ENCODE data around the gene TRMT112.

Gene TRMT112

GRCh38 chr11:64285885-64286800, 31.2 kb downstream of the TRMT112 start:
- TF ChIP-seq CTCF (IDR thresholded peaks at IDR 0.05; ENCODE audit: low read depth, low read length): no peak
- peak overlapping the region; percentile 78 for H3K4me3 ChIP-seq (ENCODE audit: low read depth, low read length)

GRCh38 chr11:64284962-64285884, 32.1 kb downstream of the TRMT112 start, which contains the start of gene GPR137:
GPR137 (plus strand) TSS chr11:64285848; CDS start chr11:64286525, 677 bp downstream.
- peak within 1 kb of the TSS; percentile 78 for H3K4me3 ChIP-seq (ENCODE audit: low read depth, low read length)
- no peak for TF ChIP-seq CTCF (IDR thresholded peaks at IDR 0.05; ENCODE audit: low read depth, low read length)

GRCh38 chr11:64284048-64284961, 33.1 kb downstream of the TRMT112 start, which contains the start of gene BAD:
BAD (minus strand) TSS chr11:64284665; CDS start chr11:64284368, 297 bp downstream.
- no peak for TF ChIP-seq CTCF (IDR thresholded peaks at IDR 0.05; ENCODE audit: low read depth, low read length)
- H3K4me3 ChIP-seq (ENCODE audit: low read depth, low read length): peak within 1 kb of the TSS; percentile 78

GRCh38 chr11:64283092-64283491, 34.3 kb downstream of the TRMT112 start:
- no peak for TF ChIP-seq CTCF (IDR thresholded peaks at IDR 0.05; ENCODE audit: low read depth, low read length)
- H3K4me3 ChIP-seq (ENCODE audit: low read depth, low read length): no peak overlapping the region

- no peak for TF ChIP-seq CTCF (IDR thresholded peaks at IDR 0.05; ENCODE audit: low read depth, low read length)
- H3K4me3 ChIP-seq (ENCODE audit: low read depth, low read length): no peak overlapping the region
These were observed 35.2 kb downstream of the TRMT112 start for GRCh38 chr11:64281957-64282770.

Data from WI38 (cell line).